ENCODE measurements around the gene ZMIZ1.

Gene ZMIZ1

GRCh38 chr10:79224263-79224949 lies 155.6 kb downstream of the ZMIZ1 start:
- no peak for DNase-seq (ENCODE audit: low read depth in 2 of 3, low spot score in 2 of 3)

DNA sequence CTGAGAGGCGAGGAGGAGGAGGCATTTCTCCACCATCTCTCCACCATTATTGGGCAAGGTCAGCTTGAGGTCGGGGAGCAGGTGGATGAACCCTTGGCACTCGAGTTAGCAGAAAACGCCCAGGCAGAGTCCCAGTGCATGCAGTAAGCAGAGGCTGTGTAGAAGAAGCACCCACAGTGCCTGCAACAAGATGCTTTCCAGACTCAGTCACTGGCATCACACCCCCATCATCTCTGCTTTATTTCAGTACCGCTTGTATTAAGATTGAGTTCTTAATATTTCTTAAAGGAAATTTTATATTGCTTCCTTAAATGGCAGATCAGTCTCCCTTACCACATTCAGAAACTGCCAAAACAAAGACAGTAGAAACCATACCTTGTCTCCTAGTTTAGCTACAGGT lies 156.2 kb downstream of the ZMIZ1 start:
- DNase-seq (ENCODE audit: low read depth in 2 of 3, low spot score in 2 of 3), result no peak

- DNase-seq (ENCODE audit: low read depth in 2 of 3, low spot score in 2 of 3), result no peak
Observed at GRCh38 chr10:79226391-79227245, 157.9 kb downstream of the ZMIZ1 start.

DNA sequence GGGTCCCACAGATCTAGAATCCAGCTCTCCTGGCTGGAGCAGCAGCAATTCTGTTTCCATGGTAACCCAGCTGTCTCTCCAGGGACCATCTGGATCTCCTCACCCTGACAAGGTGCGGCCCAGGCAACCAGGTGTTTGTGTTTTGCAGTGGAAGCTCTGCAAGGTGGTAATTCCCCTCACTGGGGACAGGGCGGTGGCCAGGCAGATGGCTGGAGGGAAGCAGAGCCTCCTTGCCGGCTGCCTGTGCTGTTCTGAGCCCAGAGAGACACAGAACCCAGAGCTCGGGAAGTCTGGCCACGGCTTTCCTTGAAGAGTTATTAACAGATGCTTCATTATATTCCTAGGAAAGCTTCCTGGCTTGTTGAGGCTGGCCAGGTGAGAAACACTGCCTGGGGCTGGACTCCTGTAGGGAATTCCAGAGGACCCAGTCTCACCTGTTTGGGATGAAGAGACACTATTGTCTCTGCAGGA lies 160.3 kb downstream of the ZMIZ1 start:
- no peak for DNase-seq (ENCODE audit: low read depth in 2 of 3, low spot score in 2 of 3)

DNA sequence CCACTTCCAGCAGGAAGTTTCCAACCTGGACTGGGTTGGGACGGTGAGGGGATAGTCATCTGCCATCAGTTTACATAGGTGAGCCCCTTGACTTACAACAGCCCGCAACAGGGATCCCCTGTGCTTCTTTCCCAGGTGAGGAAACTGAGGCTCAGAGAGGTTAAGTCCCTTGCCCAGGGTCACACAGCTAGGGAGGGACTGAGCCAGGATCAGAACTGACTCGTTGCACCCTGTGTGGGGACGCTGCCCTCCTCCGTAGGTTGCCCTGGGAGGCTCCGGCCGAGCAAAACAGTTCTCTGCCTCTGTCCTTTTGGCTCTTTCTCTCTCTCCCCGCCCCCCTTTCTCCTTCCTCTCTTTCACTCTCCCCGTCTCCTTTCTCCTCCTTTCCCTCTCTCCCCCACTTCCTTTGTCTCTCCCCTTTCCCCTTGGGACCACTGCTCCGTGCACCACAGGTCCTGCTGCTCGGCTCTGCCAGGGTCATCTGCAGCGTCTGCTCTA lies 161.1 kb downstream of the ZMIZ1 start:
- no peak for DNase-seq (ENCODE audit: low read depth in 2 of 3, low spot score in 2 of 3)

GRCh38 chr10:79230328-79230830 lies 161.6 kb downstream of the ZMIZ1 start:
- DNase-seq (ENCODE audit: low read depth in 2 of 3, low spot score in 2 of 3), result no peak

DNA sequence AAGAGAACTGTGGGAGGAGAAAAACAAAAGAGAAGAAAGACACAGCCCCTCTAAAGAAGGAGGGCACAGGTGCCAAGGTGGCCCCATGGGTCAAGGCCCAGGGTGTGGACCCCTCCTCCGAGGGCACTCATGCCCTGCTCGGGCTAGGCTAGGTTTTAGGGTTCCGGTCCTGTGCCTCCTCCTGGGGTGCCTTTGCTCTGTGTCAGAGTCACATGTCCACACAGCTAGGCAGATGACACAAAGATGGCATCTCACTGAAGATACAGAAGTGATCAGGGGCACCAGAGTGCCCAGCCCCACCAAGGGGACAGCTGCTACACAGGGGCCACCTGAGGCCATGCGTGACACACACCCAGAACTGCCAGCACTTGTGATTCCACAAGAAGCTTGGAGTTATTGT lies 162.1 kb downstream of the ZMIZ1 start:
- no peak for DNase-seq (ENCODE audit: low read depth in 2 of 3, low spot score in 2 of 3)

DNA sequence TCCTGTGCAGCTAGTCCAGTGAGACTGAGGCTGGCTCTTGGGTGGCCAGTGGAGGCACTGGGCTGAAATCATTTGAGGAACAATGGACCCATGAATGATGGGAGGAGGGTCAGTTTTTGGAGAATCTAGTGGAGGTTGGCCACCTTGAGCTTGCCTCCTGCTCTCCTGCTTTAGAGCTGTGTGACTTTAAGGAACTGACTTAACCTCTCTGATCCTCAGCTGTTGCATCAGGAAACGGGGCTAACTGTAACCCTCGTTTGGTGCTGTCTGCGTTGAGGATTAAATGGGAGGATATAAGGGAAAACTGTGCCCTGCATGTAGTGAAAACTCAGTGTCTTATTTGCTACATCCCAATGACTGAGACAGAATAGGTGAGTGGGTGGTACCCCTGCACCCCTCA lies 163.1 kb downstream of the ZMIZ1 start:
- no peak for DNase-seq (ENCODE audit: low read depth in 2 of 3, low spot score in 2 of 3)

GRCh38 chr10:79232864-79233263 lies 164.1 kb downstream of the ZMIZ1 start:
- DNase-seq (ENCODE audit: low read depth in 2 of 3, low spot score in 2 of 3), result no peak

GRCh38 chr10:79234391-79235315 lies 165.9 kb downstream of the ZMIZ1 start:
- DNase-seq (ENCODE audit: low read depth in 2 of 3, low spot score in 2 of 3), result no peak

DNA sequence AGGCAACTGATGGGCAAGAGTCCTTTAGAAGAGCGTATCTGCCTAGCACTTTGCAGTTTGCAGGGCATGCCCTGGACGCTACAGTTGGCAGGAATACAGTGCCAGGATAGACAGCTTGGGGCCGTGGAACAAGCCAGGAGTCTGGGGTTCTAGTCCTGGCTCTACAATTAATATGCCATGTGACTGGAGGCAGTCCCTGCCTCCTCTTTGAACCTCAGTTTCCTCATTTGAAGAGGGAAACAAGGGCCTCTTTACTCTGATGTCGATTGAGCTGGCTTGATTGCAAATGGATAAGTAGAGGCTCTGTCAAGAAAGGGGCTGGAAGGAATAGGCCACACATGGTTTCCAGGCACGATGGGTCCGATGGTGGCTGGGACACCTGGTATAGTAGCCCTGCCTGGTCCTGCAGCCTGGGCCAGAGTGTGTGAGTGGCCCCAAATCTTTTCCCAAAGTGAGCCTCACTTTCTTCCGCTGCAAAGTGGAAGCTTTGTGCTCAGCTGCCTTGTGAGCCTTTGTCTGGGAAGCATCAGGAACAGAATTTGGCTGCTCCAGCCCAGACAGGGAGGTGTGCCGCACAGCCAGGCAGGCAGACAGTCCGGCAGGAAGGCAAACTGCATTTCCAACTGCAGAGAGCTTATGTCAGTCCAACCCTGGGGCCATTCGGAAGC lies 167.1 kb downstream of the ZMIZ1 start:
- DNase-seq (ENCODE audit: low read depth in 2 of 3, low spot score in 2 of 3), result no peak

- DNase-seq (ENCODE audit: low read depth in 2 of 3, low spot score in 2 of 3), result no peak
Observed at GRCh38 chr10:79236433-79236765, 167.6 kb downstream of the ZMIZ1 start.

DNA sequence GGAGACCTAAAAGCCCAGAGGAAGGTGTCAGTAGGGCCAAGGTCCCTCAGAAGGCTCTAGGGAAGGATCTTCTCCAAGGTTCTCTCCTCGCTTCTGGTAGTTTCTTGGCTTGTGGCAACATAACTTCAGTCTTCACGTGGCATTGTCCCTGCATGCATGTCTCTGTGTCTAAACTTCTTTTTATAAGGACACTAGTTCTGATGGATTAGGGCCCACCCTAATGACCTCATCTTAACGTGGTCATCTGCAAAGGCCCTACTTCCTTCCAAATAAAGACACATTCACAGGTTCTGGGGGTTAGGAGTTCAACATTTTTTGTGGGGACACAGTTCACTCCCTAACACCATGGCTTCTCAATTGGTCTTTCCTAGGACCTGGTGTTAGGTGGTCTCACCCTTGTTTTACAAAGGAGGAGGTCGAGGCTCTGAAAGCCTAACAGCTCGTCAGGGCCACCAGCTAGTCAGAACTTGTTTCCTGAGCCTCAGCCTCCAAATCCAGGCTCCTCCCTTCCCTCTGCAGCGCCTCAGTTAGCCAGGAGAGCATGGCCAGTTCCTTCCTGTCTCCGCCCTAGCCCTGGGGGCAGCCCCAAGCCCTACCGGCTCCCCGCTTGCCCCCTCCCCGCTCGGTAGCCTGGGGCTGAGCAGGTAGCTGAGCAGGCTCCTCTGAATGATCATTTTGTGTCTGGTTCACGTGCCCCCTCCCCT lies 168.8 kb downstream of the ZMIZ1 start:
- no peak for DNase-seq (ENCODE audit: low read depth in 2 of 3, low spot score in 2 of 3)

DNA sequence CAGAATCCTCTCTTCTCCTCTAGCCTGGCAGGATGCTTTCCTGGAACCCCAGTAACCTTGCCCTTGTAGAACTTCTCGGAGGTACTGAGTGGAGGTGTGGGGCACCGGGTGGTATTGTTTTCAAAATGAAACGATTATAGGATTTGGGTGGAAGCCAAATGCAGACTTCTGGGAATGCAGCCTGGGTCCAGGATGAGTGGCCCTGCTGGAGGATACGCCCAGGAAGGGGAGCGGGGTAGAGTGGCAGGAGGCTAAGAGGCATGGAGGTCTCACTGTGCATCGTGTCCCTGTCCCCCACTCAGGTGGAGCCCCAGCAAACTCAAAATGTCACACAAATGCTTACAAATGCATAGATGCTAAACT lies 169.4 kb downstream of the ZMIZ1 start:
- DNase-seq (ENCODE audit: low read depth in 2 of 3, low spot score in 2 of 3), result no peak

GRCh38 chr10:79238606-79239005 lies 169.8 kb downstream of the ZMIZ1 start:
- DNase-seq (ENCODE audit: low read depth in 2 of 3, low spot score in 2 of 3), result no peak

- no peak for DNase-seq (ENCODE audit: low read depth in 2 of 3, low spot score in 2 of 3)
Observed at GRCh38 chr10:79239275-79239779, 170.6 kb downstream of the ZMIZ1 start.

- DNase-seq (ENCODE audit: low read depth in 2 of 3, low spot score in 2 of 3), result no peak
Observed at GRCh38 chr10:79239924-79240581, 171.3 kb downstream of the ZMIZ1 start.

GRCh38 chr10:79241629-79241989 lies 172.8 kb downstream of the ZMIZ1 start:
- no peak for DNase-seq (ENCODE audit: low read depth in 2 of 3, low spot score in 2 of 3)

DNA sequence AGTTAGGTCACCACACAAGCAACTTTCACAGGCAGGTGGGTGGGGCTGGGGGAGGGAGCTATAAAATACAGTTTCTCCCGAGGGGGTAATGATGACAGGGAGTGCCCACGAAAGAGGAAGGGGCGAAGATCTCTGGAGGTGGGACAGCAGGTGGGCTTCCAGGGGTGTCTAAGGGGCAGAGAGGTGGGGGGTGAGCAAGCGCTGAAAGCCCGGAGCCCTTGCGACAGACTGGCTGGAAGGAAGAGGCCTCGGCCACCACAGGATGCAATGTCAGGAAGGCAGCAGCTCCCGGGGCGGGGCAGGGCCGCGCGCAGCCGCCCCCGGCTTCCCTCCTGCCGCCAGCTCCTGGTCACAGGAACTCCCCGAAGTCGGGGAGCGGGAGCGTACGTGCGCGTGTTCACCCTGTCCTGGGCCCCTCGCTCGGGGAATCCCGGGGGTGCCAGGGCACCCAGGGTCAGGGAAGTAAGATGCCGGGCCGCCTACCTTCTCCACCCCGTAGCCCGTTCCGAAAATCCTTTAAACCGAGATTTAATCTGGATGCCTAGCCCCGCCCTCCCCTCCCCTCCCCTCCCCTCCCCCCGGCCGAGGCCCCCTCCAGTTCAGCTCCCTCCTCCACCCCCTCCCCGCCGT lies 173.3 kb downstream of the ZMIZ1 start:
- DNase-seq (ENCODE audit: low read depth in 2 of 3, low spot score in 2 of 3), result peak; percentile 40 to 73 (median 43)
